ENCODE results near the gene CCDC30. TPM values are rescaled to one million over a fixed set of nuclear protein-coding genes. Genes with fewer than 3 reads are reported as not detected.

CCDC30 gene
- polyA plus RNA-seq, 3 donors = 15.1 to 27.0 (median 19.9) TPM

DNA sequence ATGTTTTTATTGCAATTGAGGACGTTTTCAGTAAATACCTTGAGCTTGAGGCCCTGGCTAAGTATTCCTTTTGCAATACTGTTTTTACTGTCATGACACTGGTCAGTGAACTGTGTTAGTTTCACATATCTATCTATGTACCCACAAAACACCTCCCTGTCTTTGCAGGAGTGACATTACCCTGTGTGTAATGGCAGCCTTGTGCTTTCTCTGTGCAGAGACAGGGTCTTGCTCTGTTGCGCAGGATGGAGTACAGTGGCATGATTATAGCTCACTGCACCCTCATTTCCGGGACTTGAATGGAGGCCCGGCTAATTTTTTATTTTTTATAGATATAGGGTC is 228.0 kb downstream of the CCDC30 start:
- no peak for DNase-seq

DNA sequence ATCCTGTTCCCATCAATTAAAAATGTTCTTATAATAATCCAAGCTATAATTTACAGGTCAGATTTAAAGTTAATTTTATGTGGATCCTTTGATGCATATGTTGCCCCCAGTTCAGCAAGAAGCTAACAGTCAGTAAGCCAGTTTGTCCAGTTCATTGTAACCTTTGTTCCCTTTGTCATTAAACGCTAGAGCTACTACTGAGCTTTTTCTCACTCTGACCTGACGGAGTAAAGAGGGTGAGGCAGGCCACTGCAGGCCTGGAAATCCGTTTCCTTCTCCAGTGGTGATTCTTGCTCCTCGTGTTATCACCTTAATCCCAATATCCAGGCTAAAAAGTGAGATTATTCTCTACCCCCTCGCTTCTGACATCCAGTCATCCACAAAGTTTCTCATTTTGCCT is 229.4 kb downstream of the CCDC30 start:
- DNase-seq = no peak

DNA sequence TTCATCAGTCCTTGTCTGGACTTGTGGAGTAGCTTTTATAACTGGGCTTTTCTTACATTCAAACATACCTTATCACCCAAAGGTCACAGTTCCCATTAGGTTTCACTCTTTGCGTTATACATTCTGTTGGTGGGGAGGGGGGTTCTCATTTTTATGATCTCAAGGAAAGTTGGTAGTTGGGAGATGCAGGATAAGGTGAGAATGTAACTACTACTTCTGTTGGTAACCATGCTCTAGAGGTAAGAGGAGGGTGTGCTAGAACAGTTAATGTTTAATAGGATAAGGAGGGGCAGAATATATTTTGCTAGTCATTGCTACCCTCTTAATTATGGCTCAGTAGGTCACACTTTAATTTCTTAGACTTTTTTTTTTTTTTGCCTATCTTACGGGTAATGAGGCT is 229.8 kb downstream of the CCDC30 start:
- no peak for DNase-seq

DNA sequence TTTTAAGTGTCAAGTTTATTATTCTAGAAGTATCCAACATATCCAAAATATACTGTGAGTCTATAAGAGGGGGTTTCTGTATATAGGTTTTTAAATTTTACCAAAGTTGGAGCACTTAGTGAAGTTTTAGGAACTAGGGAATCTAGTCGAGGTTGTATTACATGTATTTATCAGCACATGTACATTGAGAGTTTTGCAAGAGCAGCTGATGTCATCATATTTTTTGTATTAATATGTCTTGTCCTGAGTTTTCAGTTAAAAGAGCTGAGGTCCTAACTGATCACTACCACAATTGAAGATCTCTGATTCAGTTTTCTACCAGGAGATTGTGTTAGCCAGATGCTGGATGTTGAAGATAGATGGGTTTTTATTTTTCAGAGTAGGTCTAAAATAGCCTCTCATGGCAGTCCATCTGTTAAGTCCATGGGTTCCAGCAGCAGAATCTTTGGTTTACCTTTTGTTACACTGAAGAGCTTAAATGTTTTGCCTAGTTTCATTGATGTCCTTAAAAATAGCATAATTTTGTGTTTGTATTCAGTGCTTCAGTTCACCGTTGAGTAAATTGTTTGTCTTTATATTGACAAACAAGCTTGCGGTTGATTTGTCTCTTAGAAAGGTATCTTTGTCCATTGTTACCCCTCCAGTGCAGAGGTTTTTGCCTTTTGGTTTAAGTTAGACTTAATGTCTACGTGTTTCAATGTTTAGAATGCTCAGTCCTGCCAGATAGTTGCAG is 235.2 kb downstream of the CCDC30 start:
- DNase-seq = no peak

DNA sequence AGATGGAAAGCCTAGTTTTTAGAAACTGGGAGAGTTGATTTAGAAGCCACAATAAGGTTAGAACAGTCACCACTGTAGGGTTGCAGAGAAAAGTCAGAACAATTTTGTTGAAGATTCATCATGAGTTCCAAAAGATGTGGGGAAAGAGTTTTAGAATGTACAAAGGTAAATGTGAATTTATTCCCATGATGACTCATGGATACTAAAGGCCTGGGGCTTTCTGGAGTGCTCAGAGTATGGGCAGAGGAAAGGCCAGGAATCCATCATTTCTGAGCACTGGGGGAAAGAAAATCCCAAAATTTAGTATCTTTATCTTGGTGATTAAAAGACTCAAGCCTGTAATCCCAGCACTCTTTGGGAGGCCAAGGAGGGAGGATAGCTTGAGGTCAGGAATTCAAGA is 236.9 kb downstream of the CCDC30 start:
- no peak for DNase-seq

DNA sequence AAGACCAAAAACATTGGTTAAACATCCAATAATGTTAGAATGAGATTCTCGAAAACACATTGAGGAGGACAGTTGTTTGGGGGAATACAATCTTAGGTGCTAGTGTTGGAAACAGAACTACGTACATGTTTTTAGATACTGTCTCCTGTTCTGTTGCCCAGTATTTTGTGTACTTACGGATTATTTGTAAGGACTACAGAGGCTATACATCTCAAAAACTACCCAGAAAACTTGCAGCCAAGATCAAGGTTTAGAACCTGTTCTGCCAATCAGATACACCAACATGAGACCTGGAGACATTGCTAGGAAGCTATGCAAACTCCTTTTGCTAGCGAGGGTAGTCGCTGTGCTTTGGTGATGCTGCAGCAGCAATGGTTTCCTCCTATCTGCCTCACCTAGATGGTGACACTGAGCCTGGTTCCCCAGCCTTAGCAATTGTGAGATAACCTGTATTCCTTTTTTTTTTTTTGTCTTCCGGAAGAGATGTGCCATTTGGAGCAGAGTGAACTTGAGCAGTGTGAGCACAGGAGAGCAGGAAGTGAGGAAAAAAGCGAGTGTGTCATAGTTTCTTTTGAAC is 240.9 kb downstream of the CCDC30 start:
- DNase-seq = no peak

Other genes starting within 250 kb of the CCDC30 start
- 10 to 100 TPM; 35.7 to 50.6 (median 44.8) TPM for gene FOXJ3, start 128.1 kb upstream of the CCDC30 start, polyA plus RNA-seq (ENCODE audit: insufficient read length in 3 of 3)
- under 1 TPM; 0.63 to 0.88 (median 0.73) TPM for gene RIMKLA, start 82.5 kb upstream of the CCDC30 start, polyA plus RNA-seq (ENCODE audit: insufficient read length in 3 of 3)
- 1 to 10 TPM; 4.6 to 6.4 (median 4.7) TPM for gene ZMYND12, start 7.3 kb upstream of the CCDC30 start, polyA plus RNA-seq (ENCODE audit: insufficient read length in 3 of 3)
- 10 to 100 TPM; 75.0 to 83.1 (median 79.8) TPM for gene PPCS, start 6.7 kb upstream of the CCDC30 start, polyA plus RNA-seq (ENCODE audit: insufficient read length in 3 of 3)
- gene PPIH, start 195.1 kb downstream of the CCDC30 start, polyA plus RNA-seq (ENCODE audit: insufficient read length in 3 of 3) = 10 to 100 TPM; 56.6 to 59.5 (median 57.1) TPM
- gene YBX1, start 219.1 kb downstream of the CCDC30 start, polyA plus RNA-seq (ENCODE audit: insufficient read length in 3 of 3) = 100 to 1,000 TPM; 628 to 660 (median 641) TPM